LNCaP clone FGC (cell line): ENCODE results near the gene MAPK8.

Source experiments
- DNase-seq: peaks from one replicate; pipeline ENCODE4 v3.0.0-alpha.2; 2011; ENCODE audit warnings: low read depth
- H3K4me3 ChIP-seq: 2 replicates; pipeline ENCODE4 v1.5.1; 2011; ENCODE audit warnings: mild to moderate bottlenecking, low read depth, low read length, control low read depth
- TF ChIP-seq, protein P1 (sequence below): IDR thresholded peaks from 2 replicates; pipeline ENCODE4 v1.5.1; 2012; ENCODE audit warnings: mild to moderate bottlenecking; ENCODE audit not compliant: control insufficient read depth, insufficient read depth; ENCODE audit errors: extremely low read depth

The MAPK8 gene

DNA sequence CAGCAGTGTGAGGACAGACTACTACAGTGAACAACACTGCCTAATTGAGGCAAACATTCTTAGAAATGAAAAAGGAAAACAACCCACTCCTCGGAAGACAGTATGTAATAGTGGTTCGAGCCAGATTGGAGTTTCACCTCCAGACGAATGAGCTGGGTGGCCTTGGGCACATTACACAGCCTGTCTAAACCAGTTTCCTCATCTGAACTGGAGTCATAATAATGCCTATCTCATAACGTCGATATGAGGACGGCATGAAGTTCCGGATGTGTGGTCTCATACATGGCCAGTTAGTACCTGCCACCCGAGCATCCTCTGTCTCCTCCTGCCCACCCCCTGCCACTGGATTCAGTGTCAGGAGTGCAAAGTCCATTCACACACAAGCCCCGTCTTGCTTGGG lies 16.2 kb upstream of the MAPK8 start:
- TF ChIP-seq, protein P1, sequence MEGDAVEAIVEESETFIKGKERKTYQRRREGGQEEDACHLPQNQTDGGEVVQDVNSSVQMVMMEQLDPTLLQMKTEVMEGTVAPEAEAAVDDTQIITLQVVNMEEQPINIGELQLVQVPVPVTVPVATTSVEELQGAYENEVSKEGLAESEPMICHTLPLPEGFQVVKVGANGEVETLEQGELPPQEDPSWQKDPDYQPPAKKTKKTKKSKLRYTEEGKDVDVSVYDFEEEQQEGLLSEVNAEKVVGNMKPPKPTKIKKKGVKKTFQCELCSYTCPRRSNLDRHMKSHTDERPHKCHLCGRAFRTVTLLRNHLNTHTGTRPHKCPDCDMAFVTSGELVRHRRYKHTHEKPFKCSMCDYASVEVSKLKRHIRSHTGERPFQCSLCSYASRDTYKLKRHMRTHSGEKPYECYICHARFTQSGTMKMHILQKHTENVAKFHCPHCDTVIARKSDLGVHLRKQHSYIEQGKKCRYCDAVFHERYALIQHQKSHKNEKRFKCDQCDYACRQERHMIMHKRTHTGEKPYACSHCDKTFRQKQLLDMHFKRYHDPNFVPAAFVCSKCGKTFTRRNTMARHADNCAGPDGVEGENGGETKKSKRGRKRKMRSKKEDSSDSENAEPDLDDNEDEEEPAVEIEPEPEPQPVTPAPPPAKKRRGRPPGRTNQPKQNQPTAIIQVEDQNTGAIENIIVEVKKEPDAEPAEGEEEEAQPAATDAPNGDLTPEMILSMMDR, result no peak
- H3K4me3 ChIP-seq, result no peak overlapping the region
- DNase-seq, result no peak

DNA sequence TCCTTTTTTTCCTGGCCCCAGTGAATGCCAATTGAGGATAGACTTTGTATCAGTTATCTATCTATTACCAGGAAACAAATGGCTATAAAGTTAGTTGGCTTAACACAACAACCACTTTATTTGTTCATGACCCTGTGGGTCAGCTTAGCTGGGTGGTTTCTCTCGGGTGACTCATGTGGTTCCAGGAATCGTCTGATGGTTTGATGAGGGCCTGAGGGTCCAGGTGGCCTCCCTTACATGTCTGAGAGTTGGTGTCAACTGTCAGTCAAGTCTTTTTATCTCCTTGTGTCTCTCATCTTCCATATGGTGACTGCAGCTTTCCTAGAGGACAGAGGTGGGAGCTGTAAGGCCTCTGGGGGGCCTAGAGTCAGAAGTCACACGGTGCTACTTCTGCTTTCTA lies 15.3 kb upstream of the MAPK8 start:
- TF ChIP-seq, protein P1, result no peak
- DNase-seq, result no peak
- no peak overlapping the region for H3K4me3 ChIP-seq

DNA sequence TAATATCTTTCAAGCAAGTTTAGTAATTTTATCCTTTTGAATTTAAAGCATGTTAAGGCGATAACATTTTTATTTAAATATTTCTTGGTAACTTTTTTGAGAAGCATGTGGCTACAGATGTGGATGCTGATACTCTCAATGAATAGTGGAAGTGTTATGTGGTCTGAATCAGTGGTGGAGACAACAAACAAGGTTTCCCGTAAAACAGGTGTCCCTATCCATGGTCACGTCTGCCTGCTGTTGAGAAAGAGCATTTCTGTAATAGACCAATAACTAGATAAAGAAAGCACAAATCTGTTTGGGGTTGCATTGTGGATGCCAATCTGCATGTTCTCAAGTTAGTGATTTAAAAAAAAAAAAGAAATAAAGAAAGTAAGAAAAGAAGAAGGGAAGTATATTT lies 13.9 kb upstream of the MAPK8 start:
- TF ChIP-seq, protein P1, result no peak
- H3K4me3 ChIP-seq, result no peak overlapping the region
- no peak for DNase-seq

DNA sequence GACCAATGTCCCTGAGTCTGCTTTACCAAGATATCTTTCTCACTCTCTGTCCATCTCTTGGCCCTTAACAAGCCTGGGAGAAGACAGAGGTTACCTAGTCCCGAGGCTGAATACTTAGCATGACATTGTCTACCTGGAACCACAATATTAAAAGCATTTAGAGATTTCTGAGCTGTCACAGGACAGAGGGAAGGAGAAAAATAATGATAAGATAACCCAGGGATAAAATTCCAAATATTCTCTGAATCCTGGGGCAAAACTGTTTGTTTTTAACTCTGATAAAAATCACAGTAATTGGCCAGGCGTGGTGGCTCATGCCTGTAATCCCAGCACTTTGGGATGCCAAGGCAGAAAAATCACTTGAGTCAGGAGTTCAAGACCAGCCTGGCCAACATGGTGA lies 12.0 kb upstream of the MAPK8 start:
- no peak for DNase-seq
- H3K4me3 ChIP-seq, result no peak overlapping the region
- TF ChIP-seq, protein P1, result no peak

DNA sequence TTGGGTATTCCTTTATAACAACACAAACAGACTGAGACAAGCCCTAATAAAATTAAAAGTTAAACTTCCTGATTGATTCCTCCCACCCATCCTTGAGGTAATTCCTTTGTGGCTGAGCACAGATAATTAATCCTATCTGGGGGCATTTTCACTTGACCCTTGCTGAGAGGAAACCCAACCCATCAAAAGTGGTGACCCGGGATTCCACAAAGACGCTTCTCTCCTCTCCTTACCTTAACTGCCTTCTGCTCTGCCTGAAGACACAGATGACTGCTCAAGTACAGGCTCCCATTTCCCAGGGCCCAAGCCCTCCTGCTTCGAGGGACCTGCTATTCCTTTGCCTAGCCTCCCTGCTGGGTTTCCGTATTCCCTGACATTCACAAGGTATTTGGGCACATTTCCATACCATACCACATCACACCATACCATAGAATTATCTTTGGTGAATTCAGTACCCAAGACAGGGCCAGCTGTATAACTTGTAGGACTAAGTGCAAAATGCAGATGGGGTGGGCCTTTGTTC lies 9.8 kb upstream of the MAPK8 start:
- TF ChIP-seq, protein P1, result no peak
- DNase-seq, result no peak
- H3K4me3 ChIP-seq, result no peak overlapping the region

DNA sequence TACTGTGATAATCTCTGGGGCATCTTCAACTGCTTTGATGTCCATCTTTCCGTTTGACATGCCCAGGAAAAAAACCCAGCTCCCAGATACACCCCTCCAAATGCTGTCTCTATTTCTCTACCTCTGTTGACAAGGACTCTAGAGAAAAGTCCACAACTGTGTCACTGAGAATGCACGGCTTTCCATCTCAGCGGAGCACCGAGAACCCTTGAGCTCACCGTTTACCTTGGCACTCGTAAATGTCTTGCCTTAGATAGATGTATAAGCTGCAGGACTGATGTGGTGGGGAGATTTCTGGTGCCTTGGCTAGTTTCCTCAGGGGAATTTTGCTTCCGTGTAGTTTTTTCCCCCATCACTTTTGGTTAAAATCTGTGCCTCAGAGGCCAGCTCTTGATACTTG lies 7.4 kb upstream of the MAPK8 start:
- TF ChIP-seq, protein P1, result no peak
- no peak for DNase-seq
- H3K4me3 ChIP-seq, result no peak overlapping the region

DNA sequence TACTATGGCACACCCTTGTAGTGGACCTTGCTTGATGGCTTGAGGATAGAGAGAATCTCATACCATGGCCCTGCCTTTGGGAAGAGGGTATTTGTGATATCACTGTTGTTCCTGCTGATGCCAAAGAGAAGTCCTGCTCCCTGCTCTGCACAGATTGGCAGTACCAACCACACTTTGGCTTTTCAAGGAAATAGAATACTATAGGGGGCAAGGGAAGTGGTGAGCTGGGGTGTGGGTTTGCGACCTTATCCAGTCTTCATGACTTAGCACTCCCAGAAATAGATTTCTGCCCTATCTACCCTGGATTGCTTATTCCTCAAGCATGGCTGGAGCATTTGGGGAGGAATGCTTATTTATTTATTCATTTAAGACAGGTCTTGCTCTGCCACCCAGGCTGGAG lies 6.8 kb upstream of the MAPK8 start:
- no peak overlapping the region for H3K4me3 ChIP-seq
- TF ChIP-seq, protein P1, result no peak
- DNase-seq, result no peak
